HG03571 (cell line): ENCODE measurements around the gene TTC4.

ENCODE experiments used
- ATAC-seq: cut with Tn5 transposase; IDR thresholded peaks from one replicate; pipeline ENCODE4 v1.9.1; 2021; ENCODE audit not compliant: unreplicated experiment

The TTC4 gene

GRCh38 chr1:54781023-54781723 is 65.5 kb downstream of the TTC4 start:
- no peak for ATAC-seq

GRCh38 chr1:54782156-54782555 is 66.5 kb downstream of the TTC4 start:
- no peak for ATAC-seq

- ATAC-seq, result no peak
Measured at GRCh38 chr1:54782588-54782987, 66.9 kb downstream of the TTC4 start.

GRCh38 chr1:54784066-54784465 is 68.4 kb downstream of the TTC4 start:
- ATAC-seq, result no peak

- ATAC-seq, result no peak
Measured at GRCh38 chr1:54786778-54787177, 71.1 kb downstream of the TTC4 start.

GRCh38 chr1:54787604-54788003 is 71.9 kb downstream of the TTC4 start:
- no peak for ATAC-seq

GRCh38 chr1:54788459-54788858 is 72.8 kb downstream of the TTC4 start:
- no peak for ATAC-seq

- no peak for ATAC-seq
Measured at GRCh38 chr1:54791880-54792522, 76.3 kb downstream of the TTC4 start.
